Ovary (tissue), 9 donors: Measurements from ENCODE around the gene NAGLU. TPM values are rescaled to one million over a fixed set of nuclear protein-coding genes. Genes with fewer than 3 reads are reported as not detected.

Experiments
- DNase-seq, 5 donors: peaks; one replicate each; pipeline ENCODE4 v3.0.0-alpha.2; 2019 to 2020
- H3K27ac ChIP-seq, 2 donors: fragments of 200-600 bp; one replicate each; pipeline versions ENCODE4 v1.5.1 to v1.8.0; 2019 to 2022
- H3K27me3 ChIP-seq: fragments of 200-600 bp; one replicate; pipeline ENCODE4 v1.8.0; 2022
- H3K36me3 ChIP-seq: fragments of 200-600 bp; sonication (generic); one replicate; pipeline ENCODE4 v1.5.1; 2019
- H3K4me1 ChIP-seq: one replicate; pipeline ENCODE4 v1.8.1; 2013; ENCODE audit warnings: mild to moderate bottlenecking, moderate library complexity; ENCODE audit not compliant: insufficient read depth
- H3K4me3 ChIP-seq: fragments of 200-600 bp; sonication (generic); one replicate; pipeline ENCODE4 v1.5.1; 2017
- H3K9me3 ChIP-seq, 2 donors: fragments of 200-600 bp in 1 of 2; sonication (generic) in 1 of 2; one replicate each; pipeline versions ENCODE4 v1.5.1 to v1.8.1; 2013 to 2019; ENCODE audit warnings: mild to moderate bottlenecking in 1 of 2, moderate library complexity in 1 of 2
- CTCF ChIP-seq, 3 donors: fragments of 450-650 bp in 2 of 3; fragments of 200-600 bp in 1 of 3; IDR thresholded peaks; one replicate each; pipeline versions ENCODE4 v1.5.1 to v1.8.0; 2016 to 2022; ENCODE audit warnings: antibody characterized with exemption in 3 of 3, mild to moderate bottlenecking in 1 of 3
- EP300 ChIP-seq: sonication (generic); formaldehyde crosslinking; IDR thresholded peaks from one replicate; pipeline ENCODE4 v1.6.1; 2017; ENCODE audit warnings: antibody characterized with exemption
- POLR2A ChIP-seq: fragments of 450-650 bp; IDR thresholded peaks from one replicate; pipeline ENCODE4 v1.6.1; 2017; ENCODE audit warnings: antibody characterized with exemption, mild to moderate bottlenecking, moderate library complexity
- WGBS, 3 donors: extraction: QIAGEN DNeasy Blood & Tissue Kit in 1 of 3; methylation state at CpG; one replicate each; pipeline versions ENCODE4 v1.1.5 to v1.1.7; 2013 to 2017; 5-methylcytosine and 5-hydroxymethylcytosine counted together
- intact Hi-C, 4 donors: fragments of 100-400 bp; cut with DNase I; formaldehyde crosslinking; loops; one replicate each; pipeline versions ENCODE4 v1.11.0 to v1.15.1; 2022 to 2023
- polyA plus RNA-seq, 2 donors: library from polyadenylated mRNA; stranded (reverse); fragments of 200-250 nt in 1 of 2; fragments of 350-450 nt in 1 of 2; fragmentation: Illumina TruSeq in 1 of 2; extraction: RNeasy Lipid Tissue Mini Kit (QIAGEN cat#74804) in 1 of 2; gene quantifications; one replicate each; pipeline ENCODE4 v1.2.3, GENCODE V29; 2013 to 2014
- total RNA-seq, 7 donors: library from RNA; depleted of rRNA in 2 of 7; stranded (reverse); fragments of >200 nt in 2 of 7; fragmentation: NEBNext Ultra II Directional in 3 of 7; extraction: Animal tissue kit (Norgen Biotek cat#: 25700) in 3 of 7; gene quantifications; one replicate each; pipeline versions ENCODE4 v1.1.0 to v1.2.4, GENCODE V29; 2016 to 2023
- donor health status: DM: no; HTN: no; CAD: no; lungs with moderate emphysema.
- donor health status: DM: no; HTN: no; CAD: no.
- donor health status: Bipolar disorder and iron deficiency.
- donor health status: DM: yes; HTN: yes; CAD: no.
- donor health status: DM: no; HTN: no; CAD: no.
- donor health status: DM: yes; HTN: yes; CAD: no.

The NAGLU gene
- total and polyA plus RNA-seq, 9 donors, result 9.7 to 49.6 (median 40.0) TPM

GRCh38 chr17:42522798-42523278, 13.2 kb upstream of the NAGLU start:
- Histone ChIP-seq H3K9me3 (no peaks in the 10 kb centered on the region), H3K36me3 (no peaks in the 10 kb centered on the region), H3K4me1 (peaks cover 51% of the 10 kb centered on the region), H3K27ac (peak overlapping the region; percentile 87 to 92), H3K27me3 (no peaks in the 10 kb centered on the region), H3K4me3 (no peak overlapping the region)
- WGBS, 3 donors, result 82 to 90% (median 86%) methylated on average over 8 of the region's 8 CpGs
- intact Hi-C loops, result loop anchor here in 1 of 4 donors (5.0 kb wide), 1 partner anchor 66 kb away; the partner anchor contains the start of gene ATP6V0A1
- no peak for TF ChIP-seq POLR2A
- peak in 1 of 5 donors; percentile 42 for DNase-seq

- Histone ChIP-seq H3K9me3 (no peaks in the 10 kb centered on the region), H3K4me3 (no peak overlapping the region), H3K27ac (no peak overlapping the region), H3K27me3 (no peaks in the 10 kb centered on the region), H3K36me3 (no peaks in the 10 kb centered on the region), H3K4me1 (peaks cover 33% of the 10 kb centered on the region)
- TF ChIP-seq POLR2A (no peak), EP300 (no peak), CTCF (IDR thresholded peaks at IDR 0.05) (no peak)
- DNase-seq, result peak in 1 of 5 donors; percentile 2
- WGBS, 3 donors, result 23 to 51% (median 42%) methylated on average over 2 of the region's 2 CpGs
- intact Hi-C loops, result loop anchor here in 3 of 4 donors (5.0 kb wide), 2 partner anchors 103 to 203 kb away; partner anchors contain the start of gene CAVIN1 (in 1 of the 3)
These were observed 10.8 kb upstream of the NAGLU start for GRCh38 chr17:42525221-42525620.

- intact Hi-C loops, result loop anchor here in 3 of 4 donors (2.0 to 5.0 kb wide), 3 partner anchors 104 to 204 kb away; partner anchors contain the start of gene CAVIN1 (in 1 of the 3)
- Histone ChIP-seq H3K9me3 (no peaks in the 10 kb centered on the region), H3K36me3 (no peaks in the 10 kb centered on the region), H3K27me3 (no peaks in the 10 kb centered on the region), H3K4me1 (peaks cover 29% of the 10 kb centered on the region), H3K4me3 (no peak overlapping the region), H3K27ac (peak overlapping the region in 1 of 2 donors; percentile 2)
- 63 to 71% (median 64%) methylated on average over 6 of the region's 6 CpGs for WGBS, 3 donors
- DNase-seq, result peak in 3 of 5 donors; percentile 55 to 62 (median 60)
- TF ChIP-seq EP300 (no peak), CTCF (IDR thresholded peaks at IDR 0.05) (no peak), POLR2A (no peak)
These were observed 10.0 kb upstream of the NAGLU start for GRCh38 chr17:42526031-42526444.

- intact Hi-C loops, result loop anchor here in 3 of 4 donors (2.0 to 5.0 kb wide), 3 partner anchors 106 to 206 kb away; partner anchors contain the start of gene CAVIN1 (in 1 of the 3)
- Histone ChIP-seq H3K27ac (no peak overlapping the region), H3K27me3 (no peaks in the 10 kb centered on the region), H3K4me3 (no peak overlapping the region), H3K36me3 (no peaks in the 10 kb centered on the region), H3K4me1 (peaks cover 18% of the 10 kb centered on the region), H3K9me3 (no peaks in the 10 kb centered on the region)
- 87 to 92% (median 88%) methylated on average over 6 of the region's 6 CpGs for WGBS, 3 donors
- no peak for DNase-seq
- no peak for TF ChIP-seq POLR2A
- TF ChIP-seq EP300, result no peak
- TF ChIP-seq CTCF (IDR thresholded peaks at IDR 0.05), result no peak
These were observed 8.1 kb upstream of the NAGLU start for GRCh38 chr17:42527932-42528331.

- H3K9me3 ChIP-seq, result no peaks in the 10 kb centered on the region
- no peaks in the 10 kb centered on the region for H3K36me3 ChIP-seq
- no peak for DNase-seq
- H3K27ac ChIP-seq, result no peak overlapping the region
- H3K4me3 ChIP-seq, result no peak overlapping the region
- no peak for TF ChIP-seq CTCF (IDR thresholded peaks at IDR 0.05)
- no peak for TF ChIP-seq POLR2A
- no peak for TF ChIP-seq EP300
- 80 to 88% (median 82%) methylated on average over 3 of the region's 3 CpGs for WGBS, 3 donors
- intact Hi-C loops, result loop anchor here in 3 of 4 donors (5.0 kb wide), 2 partner anchors 107 to 207 kb away; partner anchors contain the start of gene CAVIN1 (in 1 of the 3)
- peaks cover 17% of the 10 kb centered on the region for H3K4me1 ChIP-seq
- no peaks in the 10 kb centered on the region for H3K27me3 ChIP-seq
These were observed 7.0 kb upstream of the NAGLU start for GRCh38 chr17:42529061-42529460.
